GM21381 (cell line): ENCODE results near the gene PSME2.
A peak's percentile ranks its signal among the peaks of the same experiment; 100 is the strongest.

ENCODE experiments used
- ATAC-seq: cut with Tn5 transposase; IDR thresholded peaks from one replicate; pipeline ENCODE4 v1.9.1; 2021; ENCODE audit warnings: mild to moderate bottlenecking, moderate library complexity; ENCODE audit not compliant: unreplicated experiment

Gene PSME2

DNA sequence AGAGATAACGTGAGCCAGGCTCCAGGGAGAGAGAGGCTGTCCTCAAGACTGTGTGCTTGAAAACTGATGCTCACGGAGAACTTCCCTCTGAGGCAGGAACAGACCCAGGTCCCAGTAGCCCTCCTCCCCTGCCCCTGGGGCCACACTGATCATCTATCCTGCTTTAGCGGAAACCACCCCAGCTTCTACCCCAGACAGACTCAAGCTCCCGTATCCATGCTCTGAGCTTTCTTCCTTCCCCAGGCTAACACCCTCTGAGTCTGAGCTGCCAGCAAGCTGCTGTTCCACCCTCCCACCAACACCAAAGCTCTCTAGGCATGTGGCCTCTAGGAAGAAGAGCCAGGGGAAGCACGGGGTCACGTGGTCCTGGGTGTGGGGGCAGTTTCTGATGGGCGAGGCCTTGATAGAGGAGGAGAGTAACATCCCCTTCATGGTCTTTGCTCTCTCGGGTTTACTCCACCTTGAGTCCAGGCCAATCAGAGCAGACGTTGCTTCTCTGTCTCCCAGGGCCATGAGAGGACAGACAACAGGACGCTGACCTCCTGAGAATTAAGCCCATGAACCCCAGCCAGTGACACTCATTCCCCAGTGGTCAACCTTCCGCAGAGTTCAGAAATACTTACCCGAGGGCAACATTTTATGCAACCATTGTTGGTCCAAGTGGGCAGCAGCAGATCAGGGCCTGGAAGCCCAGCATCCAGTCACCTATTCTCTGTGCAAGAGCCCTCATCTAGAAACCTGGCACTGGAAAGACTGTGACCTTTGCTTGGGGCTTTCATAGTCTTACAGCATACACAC, 50.9 kb downstream of the PSME2 start:
- ATAC-seq = peak; percentile 54

DNA sequence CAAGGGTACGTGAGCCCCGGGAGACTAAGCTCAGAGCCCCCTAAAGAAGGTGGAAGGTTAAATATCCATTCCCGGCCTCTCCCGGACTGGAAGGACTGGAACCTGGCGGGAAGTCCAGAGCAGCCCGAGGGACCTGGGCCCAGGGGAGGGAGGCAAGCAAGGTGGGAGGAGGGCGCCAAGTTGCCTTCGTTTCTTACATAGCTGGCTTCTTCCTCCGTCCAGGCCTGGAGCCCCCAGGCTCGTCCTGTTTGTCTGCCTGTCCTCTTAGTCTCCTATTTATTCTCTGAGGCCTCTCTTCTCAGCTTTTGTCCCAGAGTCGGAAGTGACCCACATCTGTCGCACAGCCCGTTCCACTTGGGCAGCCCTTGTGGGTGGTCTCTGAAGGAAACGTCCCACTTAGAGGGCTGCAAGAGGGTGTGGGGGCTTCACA, 51.6 kb downstream of the PSME2 start:
- ATAC-seq = no peak

DNA sequence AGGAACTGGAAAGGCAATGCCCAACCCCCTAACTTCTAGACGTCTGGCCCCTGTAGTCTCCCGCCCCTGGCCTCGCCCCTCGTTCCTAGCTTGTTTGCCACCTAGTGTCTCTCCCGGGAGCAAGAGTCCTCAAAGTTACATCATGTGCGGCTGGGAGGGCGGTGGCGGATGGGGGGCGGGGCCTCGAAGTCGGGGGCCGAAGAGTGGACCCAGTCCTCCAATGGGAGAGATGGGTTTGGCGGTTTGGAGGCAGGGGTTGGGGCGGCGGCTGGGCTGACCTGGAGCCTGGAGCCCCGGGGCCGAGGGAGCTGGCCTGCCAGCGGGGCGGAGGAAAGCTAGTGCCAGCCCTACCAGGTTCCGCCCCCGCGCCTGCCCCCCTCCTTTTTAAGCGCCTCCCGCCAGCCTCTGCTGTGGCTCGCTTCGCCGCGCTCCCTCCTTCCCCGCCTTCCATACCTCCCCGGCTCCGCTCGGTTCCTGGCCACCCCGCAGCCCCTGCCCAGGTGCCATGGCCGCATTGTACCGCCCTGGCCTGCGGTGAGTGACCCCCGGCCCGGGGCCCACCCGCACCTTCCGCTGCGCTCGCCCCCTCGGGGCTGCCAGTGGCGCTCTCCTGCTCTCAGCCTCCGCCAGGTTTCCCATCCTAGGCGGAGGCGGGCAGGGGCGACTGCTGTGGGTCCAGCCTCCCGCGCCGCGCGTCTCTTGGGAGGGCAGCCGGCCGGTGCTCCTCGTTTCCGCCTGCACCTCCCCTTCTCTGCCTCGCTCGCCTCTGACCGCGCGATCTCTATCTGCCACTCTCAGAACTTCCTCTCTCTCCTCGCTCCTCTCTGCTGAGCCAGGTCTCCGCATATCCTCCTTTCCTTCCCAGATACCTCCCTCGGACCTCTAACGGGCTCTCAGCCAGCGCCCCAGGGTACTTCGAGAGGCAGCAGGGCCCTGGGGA, 52.2 kb downstream of the PSME2 start, which contains the start of gene PCK2:
Gene PCK2 (plus strand): TSS at position 411 of the 940 bp plus-strand sequence. CDS start 95 bp downstream, at position 506.
- ATAC-seq = peak; percentile 51
